Stimulated activated CD4-positive, alpha-beta T cell treated with anti-CD3 and anti-CD28 coated beads, Interleukin-1b, Interleukin-23, amount 100 ng/mL, for 4 hours (primary cell): ENCODE measurements around the gene RNF181.
"Not testable (repeated sequence)": the region's sequence is repeated elsewhere in the genome, so short reads cannot be mapped to it uniquely, and the experiment has no call there.

ENCODE experiments used
- DNase-seq, 2 donors: peaks; one replicate each; pipeline ENCODE4 v3.0.0-alpha.2; 2020; ENCODE audit warnings: low read depth in 2 of 2

Gene RNF181

DNA sequence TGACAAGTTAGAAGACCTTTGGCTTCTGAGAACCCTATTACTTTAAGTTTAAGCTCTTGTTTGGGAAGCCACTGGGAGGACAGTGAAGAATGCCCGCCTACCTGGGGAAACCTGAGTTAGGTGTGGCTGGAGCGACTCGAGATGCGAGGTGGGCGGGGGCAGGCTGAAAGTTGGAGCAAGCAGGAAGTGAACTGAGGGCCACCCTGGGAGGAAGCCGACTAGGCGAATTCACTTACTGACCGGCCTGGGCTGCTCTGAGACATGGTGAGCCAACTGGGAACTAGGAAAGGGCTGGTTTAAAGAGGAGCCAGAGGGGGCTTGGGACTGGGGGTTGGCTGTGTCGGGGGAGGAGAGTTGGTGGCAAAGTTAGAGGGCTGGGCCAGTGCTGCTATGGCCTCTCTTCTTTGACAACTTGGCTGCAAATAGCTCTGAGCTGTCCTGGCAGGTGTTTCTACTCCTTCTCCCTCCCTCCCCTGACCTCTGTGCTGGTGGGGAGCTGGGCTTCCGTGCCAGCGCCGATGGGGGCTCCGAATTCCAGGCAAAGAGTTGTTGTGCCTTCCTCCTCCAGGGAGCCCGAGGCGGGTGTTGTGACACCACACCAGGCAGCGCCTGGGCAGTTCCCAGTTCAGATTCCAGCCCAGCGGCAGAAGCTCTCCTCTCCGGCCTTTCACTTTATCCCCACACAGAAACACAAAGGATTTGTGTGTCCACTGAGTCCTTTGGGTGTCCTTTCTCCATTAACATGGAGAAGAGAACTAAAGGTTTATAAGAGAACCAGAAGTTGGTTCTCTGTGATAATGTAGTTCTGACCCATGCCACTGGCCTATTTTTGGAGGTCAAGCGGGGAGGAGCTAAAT lies 17.9 kb upstream of the RNF181 start, which contains the start of gene VAMP8:
Gene VAMP8 (plus strand): TSS at position 201 of the 857 bp plus-strand sequence. CDS start 61 bp downstream, at position 262.
- DNase-seq = peak in 1 of 2 donors; percentile 49

DNA sequence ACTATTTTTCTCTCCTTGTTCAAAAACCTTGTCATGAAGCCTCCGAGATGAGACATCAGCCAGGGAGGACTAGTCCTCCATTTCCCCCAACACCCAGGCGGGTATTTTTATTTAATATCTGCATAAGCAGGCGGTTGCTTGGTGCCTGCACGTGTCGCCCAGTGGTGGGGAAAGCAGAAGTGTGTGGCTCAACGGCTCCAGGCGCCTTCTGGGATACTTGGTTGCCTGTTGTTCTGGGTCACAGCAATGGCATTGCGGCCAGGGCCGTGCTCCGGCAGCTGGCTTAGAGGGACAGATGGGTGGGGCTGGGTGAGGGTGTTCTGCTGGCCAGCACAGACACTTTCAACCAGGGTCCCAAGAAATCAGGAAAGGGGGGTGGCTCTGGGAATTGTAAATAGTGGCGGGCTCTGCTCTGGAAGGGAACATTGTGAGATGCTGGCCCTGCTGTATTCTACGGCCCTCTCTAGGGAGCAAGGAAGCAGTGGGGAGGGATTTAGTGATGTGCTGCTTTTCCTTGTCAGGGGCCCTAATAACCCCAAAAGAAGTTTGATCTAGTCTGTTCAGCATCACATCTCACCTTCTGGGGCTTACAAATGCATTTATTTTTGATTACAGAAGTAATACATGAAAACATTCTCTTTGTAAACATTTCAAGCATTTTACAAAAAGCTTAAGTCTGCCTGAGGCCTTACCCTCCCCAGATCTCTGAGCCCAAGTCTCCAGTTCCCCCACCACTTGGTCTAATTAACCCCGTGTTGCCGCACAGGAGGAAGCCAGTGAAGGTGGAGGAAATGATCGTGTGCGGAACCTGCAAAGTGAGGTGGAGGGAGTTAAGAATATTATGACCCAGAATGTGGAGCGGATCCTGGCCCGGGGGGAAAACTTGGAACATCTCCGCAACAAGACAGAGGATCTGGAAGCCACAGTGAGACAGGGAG lies 17.0 kb upstream of the RNF181 start:
- no peak for DNase-seq

DNA sequence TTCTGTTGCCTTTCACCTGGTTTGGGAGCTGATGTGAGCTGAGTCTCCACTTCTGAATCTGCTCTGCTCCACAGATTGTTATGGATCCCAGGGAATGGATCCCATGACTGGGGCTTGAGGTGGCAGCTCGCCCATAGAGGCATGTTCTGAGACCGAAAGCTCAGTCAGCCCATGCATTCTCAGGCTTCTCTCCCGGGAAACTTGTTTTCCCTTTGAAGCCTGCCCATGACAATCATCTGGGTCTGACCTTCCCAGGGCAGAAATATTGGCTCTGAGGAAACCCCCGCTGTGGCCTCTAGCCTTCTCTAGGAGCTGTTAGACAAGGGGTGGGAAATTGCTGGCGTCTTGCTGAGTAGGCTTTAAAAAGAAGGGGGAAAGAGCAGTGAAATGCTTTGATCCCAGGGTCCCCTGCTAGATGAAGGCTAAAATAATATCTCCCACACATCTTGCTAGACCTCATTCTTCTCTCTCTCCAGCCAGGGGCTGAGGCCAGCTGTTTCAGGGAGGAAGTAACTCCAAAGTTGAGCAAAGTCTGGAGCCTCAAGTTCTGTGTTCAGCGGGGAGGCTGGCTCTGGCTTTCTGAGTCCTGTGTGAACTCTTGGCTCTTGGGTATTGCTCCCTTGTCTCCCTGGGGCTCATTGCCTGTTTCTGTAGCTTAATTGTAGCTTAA lies 16.1 kb upstream of the RNF181 start:
- DNase-seq = no peak

DNA sequence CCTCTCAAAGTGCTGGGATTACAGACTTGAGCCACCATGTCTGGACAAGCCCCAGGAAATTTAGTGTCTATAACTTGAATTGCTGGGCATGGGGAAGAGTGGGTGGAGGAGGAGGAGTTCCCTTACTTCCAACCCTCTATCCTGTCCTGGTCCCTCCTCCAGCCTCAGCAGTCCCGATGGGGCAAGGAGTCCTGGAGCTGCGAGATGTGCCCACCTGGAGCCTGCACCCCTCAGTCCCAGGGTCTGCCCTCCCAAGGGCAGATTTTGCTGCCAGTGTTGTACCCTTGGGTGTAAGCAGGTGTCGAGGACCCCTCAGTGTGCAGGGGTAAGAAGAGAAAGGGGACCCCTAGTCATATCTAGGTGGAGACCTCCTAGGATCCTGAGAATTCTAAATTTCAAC lies 15.3 kb upstream of the RNF181 start:
- DNase-seq = no peak

DNA sequence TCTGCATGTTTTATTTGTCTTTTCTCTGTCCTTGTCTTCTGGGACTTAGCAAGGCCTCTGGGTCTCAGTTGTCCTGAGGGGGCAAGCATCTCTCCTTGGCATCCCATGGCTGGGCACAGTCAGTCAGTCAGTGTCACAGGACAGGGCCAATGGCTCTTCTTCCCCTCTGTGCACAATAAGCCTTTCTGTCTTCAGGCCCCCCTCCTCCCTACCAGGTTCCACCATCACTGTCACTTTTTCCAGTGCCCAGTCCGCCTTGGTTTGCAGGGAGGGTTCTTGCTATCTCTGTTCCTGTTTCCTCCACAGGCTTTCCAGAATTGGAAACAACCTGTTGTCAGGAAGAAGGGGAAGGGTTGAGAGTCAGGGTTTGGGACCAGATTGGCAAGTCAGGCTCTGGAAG lies 13.1 kb upstream of the RNF181 start:
- no peak for DNase-seq

DNA sequence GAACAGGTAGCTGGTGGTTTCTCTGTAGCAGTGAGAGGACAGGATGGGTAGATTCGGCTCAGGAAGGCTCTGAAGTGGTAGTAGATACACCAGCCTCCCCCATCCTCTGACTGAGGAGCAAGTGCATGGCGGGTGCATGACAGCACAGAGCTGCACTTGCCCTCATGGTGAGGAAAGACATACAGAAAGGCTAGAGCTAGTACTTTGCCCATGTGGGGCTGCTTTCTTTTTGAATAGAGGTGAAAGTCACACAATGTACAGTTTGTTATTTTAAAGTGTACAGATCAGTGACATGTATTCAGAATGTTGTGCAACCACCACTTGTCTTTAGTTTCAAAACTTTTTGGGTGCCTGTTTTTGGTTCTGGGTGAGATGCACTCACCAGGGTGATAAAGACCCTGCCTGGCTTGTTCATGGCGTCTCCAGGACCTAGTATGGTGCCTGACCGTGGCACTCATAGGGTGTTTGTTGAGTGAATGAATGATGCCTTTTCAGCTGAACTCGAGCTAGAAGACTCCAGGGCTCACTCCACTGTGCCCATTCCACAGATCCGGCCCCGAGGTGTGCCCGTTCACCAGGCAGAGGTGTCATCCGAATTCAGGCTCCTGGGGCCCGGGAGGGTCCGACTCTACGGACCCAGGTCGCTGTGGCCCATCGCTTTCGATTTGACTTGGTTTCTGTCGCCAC lies 11.7 kb upstream of the RNF181 start:
- no peak for DNase-seq

DNA sequence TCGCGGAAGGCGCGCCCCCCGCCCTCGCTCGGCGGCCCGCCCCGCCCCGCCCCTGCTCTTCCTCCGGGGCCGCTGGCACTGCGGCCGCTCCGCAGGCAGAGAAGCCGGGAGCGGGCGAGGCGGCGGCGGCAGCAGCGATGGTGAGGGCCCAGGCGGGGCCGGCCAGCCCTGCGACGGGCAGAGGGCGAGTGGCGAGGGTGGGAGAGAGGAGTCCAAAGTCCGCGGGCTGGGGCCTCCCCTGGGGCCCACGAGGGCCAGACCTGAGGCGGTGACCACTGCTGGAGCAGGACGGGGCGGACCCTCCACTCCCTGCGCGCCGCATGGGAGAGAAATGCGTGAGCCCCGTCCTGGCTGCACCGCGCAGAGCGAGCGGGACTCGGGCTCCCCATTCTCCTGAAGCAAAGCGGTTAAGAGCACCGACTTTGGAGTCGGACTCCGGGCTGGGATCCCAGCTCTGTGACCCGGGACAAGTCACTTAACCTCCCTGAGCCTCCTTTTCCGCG lies 11.1 kb upstream of the RNF181 start, which contains the start of gene VAMP5:
Gene VAMP5 (plus strand): TSS at position 78 of the 503 bp plus-strand sequence. CDS start 60 bp downstream, at position 138.
- DNase-seq = no peak

DNA sequence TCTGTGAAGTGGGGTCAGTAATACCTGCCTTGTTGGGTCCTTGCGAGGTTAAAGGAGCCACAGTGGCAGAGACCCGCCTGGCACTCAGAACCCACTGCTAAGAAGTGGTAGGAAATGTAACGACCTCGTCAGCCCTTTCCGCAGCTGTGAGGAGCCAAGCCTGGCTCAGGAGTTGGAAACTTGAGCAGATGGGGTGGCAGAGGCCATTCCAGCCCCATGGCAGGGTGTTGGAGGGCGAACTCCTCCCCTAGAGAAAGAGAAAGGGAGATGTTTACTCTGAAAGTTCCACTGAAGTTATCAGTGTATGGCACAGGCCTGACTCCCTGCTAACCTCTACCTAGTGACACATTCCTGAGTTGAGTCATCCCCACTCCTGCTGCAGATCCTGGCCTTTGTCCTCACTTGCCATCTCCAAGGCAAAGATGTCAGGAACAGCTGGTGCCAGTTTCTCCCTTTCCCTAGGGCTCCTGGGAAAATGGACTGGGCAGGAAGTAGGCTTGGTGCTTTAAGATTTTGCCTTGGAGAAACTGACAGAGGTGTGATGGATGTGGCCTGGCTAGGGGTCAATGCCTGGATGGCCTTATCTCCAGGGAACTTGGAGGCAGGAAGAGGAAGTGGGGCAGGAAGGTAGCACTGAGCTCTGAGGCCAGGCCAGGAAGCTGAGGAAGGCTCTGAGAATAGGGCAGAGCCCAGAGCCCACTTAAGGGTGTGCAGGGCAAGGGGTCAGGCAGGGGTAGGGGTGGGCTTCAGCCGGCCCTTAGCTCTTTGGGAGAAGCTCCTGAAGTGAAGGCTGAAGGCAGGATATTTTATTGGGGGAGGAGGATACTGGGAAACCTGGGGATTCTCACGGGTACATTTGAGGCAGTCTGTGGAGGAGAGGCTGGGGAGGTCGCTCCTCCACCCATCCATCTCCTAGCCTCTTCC lies 10.4 kb upstream of the RNF181 start:
- DNase-seq = no peak

DNA sequence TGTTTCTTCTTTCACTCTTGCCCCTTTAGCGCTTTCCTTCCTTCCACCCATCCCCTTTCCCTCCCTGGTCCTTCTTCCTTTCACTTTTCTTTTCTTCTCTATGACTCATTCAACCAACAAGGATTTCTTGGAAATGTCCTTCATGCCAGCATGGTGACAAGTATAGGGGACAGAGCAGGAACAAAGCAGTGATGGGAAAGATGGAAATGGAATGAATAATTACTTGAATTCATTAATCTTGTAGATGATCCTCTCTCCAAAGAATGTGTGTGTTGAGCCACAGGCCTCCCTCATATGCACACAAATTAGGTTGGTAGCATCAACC lies 9.8 kb upstream of the RNF181 start:
- DNase-seq = no peak

DNA sequence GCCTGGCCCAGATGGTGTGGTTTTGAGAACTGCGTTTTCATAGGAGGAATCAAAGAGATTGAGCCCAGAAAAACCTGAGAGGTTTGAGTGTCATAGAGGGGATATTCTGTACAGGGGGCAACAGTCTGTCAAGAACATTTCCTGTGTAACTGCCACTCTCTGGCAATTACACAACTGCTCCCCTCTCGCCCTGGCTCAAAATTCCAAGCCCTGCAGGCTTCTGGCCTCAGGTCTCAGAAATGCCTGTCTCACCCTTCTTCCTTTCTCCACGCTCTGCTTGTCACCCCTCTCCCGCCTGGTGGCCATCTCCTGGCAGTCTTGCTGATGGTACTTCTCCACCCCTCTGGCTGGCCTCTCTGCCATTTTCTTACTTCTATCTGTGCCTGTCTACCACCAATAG lies 7.3 kb upstream of the RNF181 start:
- DNase-seq = no peak

DNA sequence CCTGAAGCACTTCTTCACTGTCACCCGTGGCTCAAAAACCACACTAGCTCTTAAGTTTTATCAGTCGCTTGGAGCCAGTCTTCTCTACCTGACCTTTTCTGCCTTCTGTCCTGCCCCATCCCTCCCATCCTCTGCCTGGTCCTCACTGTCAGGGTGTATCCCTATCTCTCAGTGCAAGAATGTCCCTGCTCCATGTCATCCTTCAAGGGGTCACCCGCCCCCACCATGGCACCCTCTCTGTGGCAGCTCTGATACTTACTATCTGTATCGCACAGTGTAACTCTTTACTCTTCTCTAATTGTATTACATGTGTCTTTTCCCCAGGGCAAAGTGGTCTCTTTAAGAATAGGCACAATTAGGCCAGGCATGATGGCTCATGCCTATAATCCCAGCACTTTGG lies 6.9 kb upstream of the RNF181 start:
- no peak for DNase-seq

DNA sequence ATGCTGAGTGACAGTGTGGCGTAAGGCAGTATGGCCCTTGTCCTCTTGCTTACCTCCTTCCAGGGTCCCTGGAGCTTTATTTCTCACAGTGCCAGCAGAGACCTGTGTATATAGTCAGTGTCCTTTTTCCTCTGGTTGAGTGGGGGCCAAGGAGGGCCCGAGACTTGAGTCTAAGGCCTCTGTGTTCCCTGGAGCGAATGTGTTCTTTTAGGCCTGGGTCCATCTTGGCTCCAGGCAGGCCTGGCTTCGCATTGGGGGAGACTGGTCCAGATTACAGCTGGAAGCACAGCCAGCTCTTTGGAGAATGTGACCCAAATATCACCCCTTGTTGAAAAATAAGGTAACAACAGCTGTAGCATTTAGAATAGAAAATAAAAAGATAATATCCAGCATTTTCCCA lies 6.4 kb upstream of the RNF181 start:
- no peak for DNase-seq

DNA sequence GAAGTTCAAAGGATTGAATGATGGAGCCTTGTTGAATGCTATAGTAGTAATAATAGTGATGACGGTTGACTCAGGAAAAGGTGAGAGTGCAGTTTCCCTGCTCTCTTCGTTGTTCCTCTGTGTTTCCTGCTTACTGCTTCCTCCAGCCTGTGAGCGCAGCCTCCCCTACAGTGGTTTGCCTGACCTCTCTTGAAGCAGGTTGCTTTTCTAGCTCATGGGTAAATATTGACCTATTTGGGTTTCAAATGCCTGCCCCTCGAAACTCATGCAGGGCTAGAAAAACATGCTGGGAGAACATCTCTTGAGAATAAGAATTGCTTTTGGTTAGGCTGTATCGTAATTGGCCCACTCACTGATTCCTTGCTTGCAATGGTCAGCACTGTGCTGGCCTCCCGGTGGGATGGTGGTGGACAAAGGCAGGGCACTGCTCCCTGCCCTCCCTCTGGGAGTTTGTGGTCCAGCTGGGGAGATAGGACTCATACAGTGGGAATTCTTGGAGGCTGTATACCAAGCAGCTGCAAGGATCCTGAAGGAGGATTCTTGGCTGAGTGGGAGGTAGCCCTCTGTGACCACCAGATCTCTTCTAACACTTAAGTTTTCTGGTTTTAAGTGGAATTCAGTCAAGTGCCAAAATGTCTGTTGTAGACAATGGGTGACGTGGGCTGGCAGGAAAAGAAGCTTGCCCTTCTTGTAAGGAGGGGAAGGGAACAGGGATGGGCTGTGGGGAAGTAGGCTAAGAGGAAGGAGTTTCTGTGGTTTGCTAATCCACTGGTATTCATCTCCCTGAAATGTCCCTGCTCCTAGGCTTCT lies 5.4 kb upstream of the RNF181 start:
- DNase-seq = no peak

DNA sequence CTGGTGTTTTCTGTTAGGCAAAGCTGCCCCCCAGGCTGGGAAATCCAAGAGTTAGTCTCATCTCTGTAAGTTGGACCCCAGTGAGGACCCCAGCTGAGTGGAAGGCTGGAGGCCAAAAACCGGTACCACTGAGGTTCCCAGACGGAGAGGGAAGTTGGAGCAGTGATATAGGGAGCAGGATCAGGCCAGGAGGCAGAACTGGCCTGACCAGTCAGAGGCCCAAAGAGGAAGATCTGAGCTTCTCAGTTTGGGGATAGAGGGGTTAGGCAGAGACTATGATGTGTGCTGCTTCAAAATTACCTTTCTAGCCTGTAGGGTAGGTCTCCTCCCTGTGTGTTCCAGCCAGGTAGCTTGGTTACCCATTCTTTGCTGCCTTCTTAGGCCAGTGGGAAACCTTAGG lies 4.6 kb upstream of the RNF181 start:
- no peak for DNase-seq

DNA sequence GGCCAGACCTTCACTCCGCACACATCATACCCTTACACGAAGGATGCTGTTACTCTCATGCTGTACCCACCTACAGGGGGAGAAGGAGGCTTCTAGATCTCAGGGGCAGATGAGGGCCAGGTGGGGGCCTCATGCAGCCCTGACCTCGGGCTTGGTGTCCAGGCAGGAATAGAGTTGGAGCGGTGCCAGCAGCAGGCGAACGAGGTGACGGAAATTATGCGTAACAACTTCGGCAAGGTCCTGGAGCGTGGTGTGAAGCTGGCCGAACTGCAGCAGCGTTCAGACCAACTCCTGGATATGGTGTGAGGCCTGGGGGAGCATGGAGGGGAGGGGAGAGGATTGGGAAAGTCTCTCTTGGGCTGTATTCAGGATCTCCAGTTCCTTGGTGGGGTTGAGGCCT lies 4.0 kb upstream of the RNF181 start:
- no peak for DNase-seq

DNA sequence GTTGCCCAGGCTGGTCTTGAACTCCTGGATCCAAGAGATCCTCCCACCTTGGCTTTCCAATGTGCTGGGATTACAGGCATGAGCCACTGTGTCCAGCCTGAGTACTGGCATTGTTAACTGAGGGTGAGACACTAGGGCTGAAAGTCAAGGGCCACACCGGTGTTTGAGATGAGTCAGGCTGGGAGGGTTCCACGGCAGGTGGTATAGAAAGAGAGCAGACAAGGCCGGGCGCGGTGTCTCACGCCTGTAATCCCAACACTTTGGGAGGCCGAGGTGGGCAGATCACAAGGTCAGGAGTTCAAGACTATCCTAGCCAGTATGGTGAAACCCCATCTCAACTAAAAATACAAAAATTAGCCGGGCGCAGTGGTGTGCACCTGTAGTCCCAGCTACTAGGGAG lies 3.2 kb upstream of the RNF181 start:
- DNase-seq = not testable (repeated sequence)

DNA sequence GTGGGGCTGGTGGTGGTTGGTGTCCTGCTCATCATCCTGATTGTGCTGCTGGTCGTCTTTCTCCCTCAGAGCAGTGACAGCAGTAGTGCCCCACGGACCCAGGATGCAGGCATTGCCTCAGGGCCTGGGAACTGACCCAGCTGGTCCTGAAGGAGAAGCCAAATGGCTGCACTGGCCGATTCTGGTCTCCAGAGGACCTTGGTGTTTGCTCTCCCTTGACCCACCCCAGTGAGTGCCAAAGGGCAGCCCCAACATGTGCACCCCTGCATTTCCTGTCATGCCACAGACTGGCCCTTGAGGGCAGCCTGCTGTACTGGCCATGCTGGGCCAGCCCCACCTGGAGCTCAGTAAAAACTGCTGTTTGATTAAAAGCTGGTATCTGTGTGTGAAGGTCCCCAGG lies 2.5 kb upstream of the RNF181 start:
- no peak for DNase-seq

DNA sequence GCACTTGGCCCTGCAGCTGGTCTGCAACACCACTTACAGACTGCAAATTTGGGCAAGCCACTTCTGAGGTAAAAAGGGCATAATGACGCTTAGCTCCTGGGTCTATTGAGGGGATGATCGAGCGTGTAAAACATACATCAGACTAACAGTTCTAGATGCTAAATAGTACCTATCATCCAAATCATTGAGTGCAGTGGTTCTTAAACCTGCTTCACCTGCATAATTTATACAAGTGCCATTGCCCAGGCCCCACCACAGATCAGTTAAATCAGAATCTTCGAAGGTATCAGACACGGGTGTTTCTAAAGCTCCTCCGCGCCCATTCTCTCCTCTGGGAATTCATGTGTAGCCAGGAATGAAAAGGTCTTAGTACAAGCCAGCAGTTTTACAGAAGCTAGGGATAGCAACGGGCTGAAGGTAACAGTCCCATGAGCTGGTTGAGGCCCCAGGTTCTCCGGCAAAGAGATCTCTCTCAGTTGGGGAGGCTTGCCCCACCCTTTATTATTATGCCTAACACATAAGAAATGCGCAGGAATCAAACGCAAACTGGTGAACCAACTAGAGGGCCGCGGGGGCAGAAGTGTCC lies 737 bp upstream of the RNF181 start:
- no peak for DNase-seq

DNA sequence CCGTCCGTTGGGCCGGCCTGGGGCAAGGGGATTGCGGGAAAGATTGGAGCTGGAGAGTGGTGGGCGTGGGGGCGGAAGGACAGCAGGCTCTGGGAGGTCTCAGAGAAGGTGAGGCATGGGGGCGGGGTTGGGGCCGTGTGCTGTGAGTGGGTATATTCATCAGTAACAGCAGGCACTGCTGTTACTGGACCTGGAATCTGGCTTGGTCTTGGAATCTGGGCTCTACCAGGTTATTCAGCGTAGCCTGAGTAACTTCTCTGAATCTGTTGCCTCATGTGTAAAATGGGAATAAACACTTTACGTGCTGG lies 435 bp downstream of the RNF181 start:
- DNase-seq = no peak
